NCI-H2081 (cell line): ENCODE measurements around the gene GLB1L.
A peak's percentile ranks its signal among the peaks of the same experiment; 100 is the strongest.
"Not testable (repeated sequence)": the region's sequence is repeated elsewhere in the genome, so short reads cannot be mapped to it uniquely, and the experiment has no call there.

ENCODE experiments used
- DNase-seq, 2 experiments: peaks; one replicate each; lab custom pipeline; 2025; lab: John Stamatoyannopoulos, UW

The GLB1L gene

GRCh38 chr2:219245148-219245898 lies at the start of gene GLB1L, which contains the start of gene STK16:
Gene GLB1L, minus strand, starts transcription at chr2:219245444. Its CDS starts 1,871 bp downstream, at chr2:219243573.
Gene STK16, plus strand, starts transcription at chr2:219245479. Its CDS starts 521 bp downstream, at chr2:219246000.
- peak; percentile 85 to 91 for DNase-seq

DNA sequence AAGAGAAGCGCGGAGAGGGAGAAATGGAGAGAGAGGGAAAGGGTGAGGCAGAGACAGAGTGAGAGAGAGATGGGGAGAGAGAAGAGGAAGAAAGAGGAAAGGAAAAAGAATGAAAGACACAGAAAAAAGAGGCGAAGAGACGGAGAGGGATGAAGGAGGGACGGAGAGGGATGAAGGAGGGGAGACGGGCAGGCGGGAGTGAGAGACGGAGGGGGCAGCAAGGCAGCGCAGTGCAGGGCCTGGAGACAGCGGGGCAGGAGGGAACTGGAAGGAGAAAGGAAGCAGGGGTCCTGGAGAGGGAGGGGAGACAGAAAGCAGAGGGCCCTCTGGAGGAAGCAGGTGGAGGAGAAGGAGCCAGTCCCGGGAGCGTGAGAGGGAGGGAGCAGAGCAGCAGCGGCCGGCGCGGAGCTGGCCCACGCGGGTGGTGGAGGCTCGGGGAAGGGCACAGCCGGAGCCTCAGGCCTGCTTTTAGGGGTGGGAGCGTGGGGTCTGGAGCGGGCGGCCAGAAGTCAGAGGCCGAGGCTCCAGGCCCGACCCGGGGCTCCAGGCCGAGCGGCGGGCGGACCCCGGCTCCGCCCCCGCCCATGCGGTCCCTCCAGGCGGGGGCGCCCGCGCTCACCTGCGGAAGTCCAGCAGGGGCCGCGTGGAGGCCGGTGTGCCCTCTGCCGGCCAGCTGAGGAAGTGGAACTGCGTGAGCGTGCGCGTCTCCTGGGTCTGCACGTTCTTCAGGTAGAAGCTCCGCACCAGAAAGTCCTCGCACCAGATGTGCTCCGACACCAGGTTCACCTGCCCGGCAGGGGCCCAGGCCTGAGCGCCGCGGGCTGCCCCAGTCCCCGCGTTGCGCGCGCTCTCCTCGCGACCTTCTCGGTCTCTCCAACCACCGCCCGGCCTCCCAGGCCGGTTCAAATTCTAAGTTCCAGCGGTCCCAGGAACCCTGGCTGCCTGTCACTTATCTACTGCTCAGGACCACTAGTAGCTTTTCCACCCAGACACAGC lies 49.4 kb upstream of the GLB1L start:
- DNase-seq, result peak; percentile 78 to 82

- DNase-seq, result no peak
Measured at GRCh38 chr2:219293736-219294231, 48.5 kb upstream of the GLB1L start.

- DNase-seq, result no peak
Measured at GRCh38 chr2:219292616-219293015, 47.4 kb upstream of the GLB1L start.

- DNase-seq, result no peak
Measured at GRCh38 chr2:219291910-219292490, 46.8 kb upstream of the GLB1L start.

DNA sequence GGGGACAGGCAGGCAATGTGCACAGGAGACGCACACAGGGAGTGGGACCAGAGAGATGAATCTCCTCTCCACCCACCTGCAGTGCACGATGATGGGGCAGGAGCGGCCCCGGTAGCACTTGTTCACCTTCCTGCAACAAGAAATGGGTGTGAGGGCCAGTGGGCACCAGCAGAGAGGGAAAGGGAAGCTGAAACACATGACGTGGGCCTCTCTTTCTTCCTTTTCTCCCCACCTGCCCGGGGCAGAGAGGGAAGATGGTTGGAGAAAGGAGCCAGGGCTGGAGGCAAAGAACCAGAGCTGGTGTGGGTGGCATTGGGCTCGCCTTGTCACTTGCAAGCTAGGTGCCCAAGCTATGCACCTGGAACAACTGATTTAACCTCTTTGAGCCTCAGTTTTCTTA lies 46.1 kb upstream of the GLB1L start:
- DNase-seq, result no peak

- DNase-seq, result no peak
Measured at GRCh38 chr2:219290381-219291171, 45.3 kb upstream of the GLB1L start.

- no peak for DNase-seq
Measured at GRCh38 chr2:219289537-219290361, 44.5 kb upstream of the GLB1L start.

- DNase-seq, result no peak
Measured at GRCh38 chr2:219289195-219289536, 43.9 kb upstream of the GLB1L start.

DNA sequence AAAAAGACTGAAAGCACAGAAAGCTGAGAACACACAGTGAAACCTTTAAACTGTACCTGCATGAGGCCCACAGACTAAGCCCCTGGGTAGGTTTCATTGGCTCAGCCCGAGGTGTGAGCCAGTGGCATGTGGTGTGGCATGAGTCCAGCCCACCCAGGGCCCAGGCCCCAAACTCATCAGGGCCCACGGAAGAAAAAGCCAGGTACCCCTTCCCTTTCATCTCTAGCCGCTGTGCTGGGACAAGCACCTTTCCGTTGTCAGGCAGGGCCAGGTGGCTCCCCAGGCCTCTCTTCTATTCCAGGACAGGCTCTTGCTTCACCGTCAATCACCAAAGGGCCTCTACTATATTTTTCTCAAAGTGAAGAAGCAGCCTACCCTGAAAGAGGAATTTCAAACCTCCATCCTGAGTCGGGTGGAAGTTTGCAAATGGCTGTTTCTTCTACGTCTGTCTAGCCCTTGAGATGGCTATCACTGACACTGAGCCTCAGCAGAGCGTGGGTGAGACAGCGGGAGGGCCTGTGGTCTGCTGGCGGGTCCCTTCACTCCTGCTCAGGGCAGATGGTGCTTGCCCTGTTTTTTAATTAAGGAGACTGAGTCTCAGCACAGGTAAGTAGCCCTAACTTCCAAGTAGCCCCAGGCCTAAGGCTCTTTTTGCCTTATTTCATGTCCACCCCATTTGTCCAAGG lies 42.5 kb upstream of the GLB1L start:
- no peak for DNase-seq

DNA sequence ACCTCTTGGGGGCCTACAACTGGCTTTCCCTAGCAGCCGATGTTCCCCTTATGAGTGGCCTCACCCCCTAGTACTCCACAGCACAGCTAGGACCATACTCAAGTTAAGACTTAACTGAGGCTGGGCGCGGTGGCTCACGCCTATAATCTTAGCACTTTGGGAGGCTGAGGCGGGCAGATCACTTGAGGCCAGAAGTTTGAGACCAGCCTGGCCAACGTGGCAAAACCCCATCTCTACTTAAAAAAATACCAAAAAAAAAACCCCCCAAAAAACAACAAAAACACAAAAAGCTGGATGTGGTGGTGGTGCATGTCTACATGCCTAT lies 41.8 kb upstream of the GLB1L start:
- not testable (repeated sequence) for DNase-seq

DNA sequence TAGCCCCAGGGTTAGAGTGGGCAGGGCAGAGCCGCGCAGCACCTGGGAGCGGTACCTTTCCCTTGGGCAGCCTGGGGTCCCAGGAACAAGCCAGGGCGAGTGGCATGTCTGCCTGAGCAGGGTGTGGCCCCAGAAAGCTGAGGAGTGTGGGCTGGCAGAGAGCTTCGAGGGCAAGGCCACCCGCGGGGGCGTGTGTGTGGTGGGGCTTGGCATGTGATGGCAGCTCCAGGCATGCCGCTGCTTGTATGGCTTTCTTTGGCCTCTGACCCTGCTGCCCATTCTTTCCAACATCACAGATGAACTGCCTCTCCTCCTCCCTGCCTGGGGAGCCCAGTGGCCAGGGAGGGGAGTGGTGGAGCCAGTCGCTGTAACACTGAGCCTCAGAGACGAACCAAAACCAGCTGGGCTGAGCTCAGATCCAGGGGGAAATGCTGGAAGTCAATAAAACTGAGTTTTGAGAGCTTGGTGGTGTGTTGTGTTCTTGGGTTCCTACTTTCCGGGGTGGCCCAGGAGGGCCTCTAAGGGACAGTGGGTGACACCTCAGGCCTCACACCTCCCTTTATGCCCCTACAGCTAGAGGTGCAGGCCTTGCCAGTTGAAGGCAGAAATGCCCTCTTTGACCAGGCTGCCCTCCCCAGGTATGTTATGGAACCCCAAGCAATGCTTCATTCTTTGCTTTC lies 41.3 kb upstream of the GLB1L start:
- DNase-seq, result no peak

GRCh38 chr2:219285894-219286425 lies 40.7 kb upstream of the GLB1L start:
- no peak for DNase-seq

DNA sequence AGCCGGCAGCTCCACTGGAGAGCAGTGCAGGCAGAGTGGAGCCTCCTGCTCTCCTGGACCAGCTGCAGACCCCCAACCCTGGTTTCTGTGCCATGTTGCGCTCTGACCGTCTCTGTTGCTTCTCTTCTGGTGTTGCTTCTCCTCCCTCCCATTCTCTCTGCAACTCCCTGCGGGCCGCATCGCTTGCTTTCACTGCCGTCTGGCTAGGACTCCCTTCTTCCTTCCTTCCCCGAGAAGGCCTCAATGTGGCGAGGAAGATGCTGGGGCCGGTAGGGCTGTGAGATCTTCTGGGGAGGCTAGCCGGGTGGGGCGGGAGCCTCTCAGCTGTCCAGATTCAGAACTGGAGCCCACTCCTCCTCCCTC lies 40.1 kb upstream of the GLB1L start:
- DNase-seq, result no peak

DNA sequence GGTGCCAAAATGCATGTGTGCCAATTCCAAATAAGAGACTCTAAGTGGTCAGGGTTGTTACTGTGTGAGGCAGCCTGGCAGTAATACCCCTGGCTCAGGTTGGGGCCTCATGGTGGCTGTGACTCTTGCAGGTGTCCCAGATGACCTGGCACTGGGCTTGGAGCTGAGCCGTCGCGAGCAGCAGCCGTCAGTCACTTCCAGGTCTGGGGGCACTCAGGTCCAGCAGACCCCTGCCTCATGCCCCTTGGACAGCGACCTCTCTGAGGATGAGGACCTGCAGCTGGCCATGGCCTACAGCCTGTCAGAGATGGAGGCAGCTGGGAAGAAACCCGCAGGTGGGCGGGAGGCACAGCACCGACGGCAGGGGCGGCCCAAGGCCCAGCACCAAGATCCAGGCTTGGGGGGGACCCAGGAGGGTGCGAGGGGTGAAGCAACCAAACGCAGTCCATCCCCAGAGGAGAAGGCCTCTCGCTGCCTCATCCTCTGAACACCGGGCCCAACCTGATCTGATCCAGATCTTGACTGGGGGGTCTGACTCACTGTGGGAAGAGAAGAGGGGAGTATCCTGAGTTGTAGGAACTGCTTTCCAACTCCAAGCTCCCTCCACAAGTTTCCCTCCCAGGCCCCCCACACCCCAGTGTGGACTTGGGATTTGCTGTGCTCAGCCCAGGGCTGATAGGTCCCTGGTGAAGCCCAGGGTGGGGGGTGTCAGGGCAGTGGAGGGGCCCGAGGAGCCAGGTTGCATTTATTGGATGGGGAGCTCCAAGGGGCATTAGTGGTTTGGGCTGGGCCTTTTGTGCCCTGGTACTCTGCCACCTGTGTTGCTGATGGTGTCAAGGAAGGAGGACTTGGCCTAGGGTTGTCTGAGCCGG lies 39.5 kb upstream of the GLB1L start:
- no peak for DNase-seq

- DNase-seq, result no peak
Measured at GRCh38 chr2:219282943-219283581, 37.8 kb upstream of the GLB1L start.

GRCh38 chr2:219282375-219282774 lies 37.1 kb upstream of the GLB1L start:
- no peak for DNase-seq

DNA sequence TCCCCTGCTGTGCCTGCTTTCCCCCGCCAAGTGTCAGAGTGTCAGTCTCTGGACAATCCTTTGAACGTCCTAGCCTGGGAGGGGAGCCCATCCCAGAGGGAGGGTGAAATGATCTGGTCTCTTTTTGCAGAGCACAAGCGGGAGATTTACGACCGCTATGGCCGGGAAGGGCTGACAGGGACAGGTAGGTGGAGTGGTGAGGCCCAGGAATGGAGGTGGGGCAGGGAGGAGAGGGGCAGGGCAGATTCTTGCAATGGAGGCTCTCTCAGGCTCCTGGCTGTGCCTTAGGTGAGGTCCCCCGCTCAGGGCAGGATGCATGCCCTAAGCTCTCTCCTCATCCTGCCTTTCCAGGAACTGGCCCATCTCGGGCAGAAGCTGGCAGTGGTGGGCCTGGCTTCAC lies 36.3 kb upstream of the GLB1L start:
- DNase-seq, result no peak
